Mucosa of descending colon (tissue), 3 donors: Measurements from ENCODE around the gene SLC9A4. TPM values are rescaled to one million over a fixed set of nuclear protein-coding genes. Genes with fewer than 3 reads are reported as not detected.
A peak's percentile ranks its signal among the peaks of the same experiment; 100 is the strongest.

Experiments used
- ATAC-seq: fragments of 200-7000 bp; cut with Tn5 transposase; one replicate; pipeline ENCODE4 v1.9.1; 2020; ENCODE audit warnings: mild to moderate bottlenecking, moderate library complexity
- DNase-seq, 3 donors: peaks; one replicate each; pipeline ENCODE4 v3.0.0-alpha.2; 2020
- H3K36me3 ChIP-seq: fragments of 200-600 bp; one replicate; pipeline ENCODE4 v1.8.0; 2021; ENCODE audit warnings: low read depth, mild to moderate bottlenecking
- H3K4me1 ChIP-seq: fragments of 200-600 bp; one replicate; pipeline ENCODE4 v1.8.0; 2021; ENCODE audit warnings: low read depth, mild to moderate bottlenecking
- H3K4me3 ChIP-seq: fragments of 200-600 bp; one replicate; pipeline ENCODE4 v1.8.0; 2021; ENCODE audit warnings: mild to moderate bottlenecking
- H3K9me3 ChIP-seq: fragments of 200-600 bp; one replicate; pipeline ENCODE4 v1.8.0; 2021; ENCODE audit warnings: mild to moderate bottlenecking
- CTCF ChIP-seq: fragments of 200-600 bp; IDR thresholded peaks from one replicate; pipeline ENCODE4 v1.8.0; 2022; ENCODE audit warnings: antibody characterized with exemption, mild to moderate bottlenecking
- intact Hi-C, 2 donors: fragments of 100-400 bp; cut with DNase I in 1 of 2; cut with micrococcal nuclease in 1 of 2; formaldehyde crosslinking; loops; one replicate each; pipeline versions ENCODE4 v1.11.0 to v1.11.1; 2022; cut with DNase I, micrococcal nuclease
- total RNA-seq, 3 donors: library from RNA; stranded (reverse); fragmentation: NEBNext Ultra II Directional in 2 of 3; extraction: Animal tissue kit (Norgen Biotek cat#: 25700) in 2 of 3; gene quantifications; one replicate each; pipeline versions ENCODE4 v1.2.1 to v1.2.4, GENCODE V29; 2021 to 2023
- donor health status: DM: no; HTN: no; CAD: no; lungs with moderate emphysema.
- donor health status: DM: no; HTN: no; CAD: no.
- donor health status: DM: no; HTN: yes; CAD: no.

Gene SLC9A4
- total RNA-seq, 3 donors from 2014 or later = 0.17 to 0.32 TPM; not detected in 1

GRCh38 chr2:102453501-102453900 lies 19.5 kb upstream of the SLC9A4 start:
- DNase-seq (peak in 1 of 3 donors; percentile 64), ATAC-seq (peak; percentile 73)
- H3K9me3 ChIP-seq = no peaks in the 10 kb centered on the region
- TF ChIP-seq CTCF = no peak
- intact Hi-C loops = no loop called here
- H3K4me1 ChIP-seq = peaks cover 13% of the 10 kb centered on the region
- no peaks in the 10 kb centered on the region for H3K36me3 ChIP-seq
- H3K4me3 ChIP-seq = no peak overlapping the region

- H3K9me3 ChIP-seq = no peaks in the 10 kb centered on the region
- ATAC-seq (peak; percentile 68), DNase-seq (no peak)
- intact Hi-C loops = no loop called here
- TF ChIP-seq CTCF = no peak
- H3K36me3 ChIP-seq = no peaks in the 10 kb centered on the region
- peaks cover 13% of the 10 kb centered on the region for H3K4me1 ChIP-seq
- no peak overlapping the region for H3K4me3 ChIP-seq
Measured at GRCh38 chr2:102455061-102455670, 17.9 kb upstream of the SLC9A4 start.

GRCh38 chr2:102460467-102460866 lies 12.6 kb upstream of the SLC9A4 start:
- Histone ChIP-seq H3K9me3 (no peaks in the 10 kb centered on the region), H3K36me3 (no peaks in the 10 kb centered on the region), H3K4me3 (no peak overlapping the region), H3K4me1 (no peaks in the 10 kb centered on the region)
- intact Hi-C loops = no loop called here
- no peak for TF ChIP-seq CTCF
- ATAC-seq (no peak), DNase-seq (no peak)

GRCh38 chr2:102461188-102461587 lies 11.8 kb upstream of the SLC9A4 start:
- Histone ChIP-seq H3K4me3 (no peak overlapping the region), H3K36me3 (no peaks in the 10 kb centered on the region), H3K9me3 (no peaks in the 10 kb centered on the region), H3K4me1 (no peaks in the 10 kb centered on the region)
- intact Hi-C loops = no loop called here
- ATAC-seq (no peak), DNase-seq (no peak)
- TF ChIP-seq CTCF = no peak

- no peaks in the 10 kb centered on the region for H3K4me1 ChIP-seq
- ATAC-seq = no peak
- intact Hi-C loops = no loop called here
- H3K36me3 ChIP-seq = no peaks in the 10 kb centered on the region
- H3K9me3 ChIP-seq = no peaks in the 10 kb centered on the region
- no peak for DNase-seq
- no peak for TF ChIP-seq CTCF
- H3K4me3 ChIP-seq = no peak overlapping the region
Measured at GRCh38 chr2:102463160-102463559, 9.9 kb upstream of the SLC9A4 start.

GRCh38 chr2:102470168-102470567 lies 2.9 kb upstream of the SLC9A4 start:
- Histone ChIP-seq H3K9me3 (no peaks in the 10 kb centered on the region), H3K36me3 (no peaks in the 10 kb centered on the region), H3K4me1 (no peaks in the 10 kb centered on the region), H3K4me3 (no peak overlapping the region)
- ATAC-seq = no peak
- no peak for TF ChIP-seq CTCF
- intact Hi-C loops = loop anchor here (5.0 to 10.0 kb wide), 2 partner anchors 122 to 235 kb away; no protein-coding TSS in a partner anchor
- no peak for DNase-seq
